NCI-H1105 (cell line): Measurements from ENCODE around the gene RBBP8.
"Not testable (repeated sequence)": the region's sequence is repeated elsewhere in the genome, so short reads cannot be mapped to it uniquely, and the experiment has no call there.

Experiments used
- DNase-seq: peaks from one replicate; lab custom pipeline; 2025; lab: John Stamatoyannopoulos, UW

RBBP8 gene

GRCh38 chr18:22943847-22944246, 10.7 kb downstream of the RBBP8 start:
- no peak for DNase-seq

GRCh38 chr18:22946217-22946616, 13.1 kb downstream of the RBBP8 start:
- no peak for DNase-seq

GRCh38 chr18:22946846-22947245, 13.7 kb downstream of the RBBP8 start:
- DNase-seq, result no peak

- no peak for DNase-seq
These were observed 18.7 kb downstream of the RBBP8 start for GRCh38 chr18:22951823-22952222.

GRCh38 chr18:22952525-22952924, 19.4 kb downstream of the RBBP8 start:
- no peak for DNase-seq

GRCh38 chr18:22953982-22954381, 20.9 kb downstream of the RBBP8 start:
- not testable (repeated sequence) for DNase-seq

GRCh38 chr18:22956226-22956625, 23.1 kb downstream of the RBBP8 start:
- no peak for DNase-seq

- no peak for DNase-seq
These were observed 28.0 kb downstream of the RBBP8 start for GRCh38 chr18:22961156-22961555.

GRCh38 chr18:22962004-22962403, 28.9 kb downstream of the RBBP8 start:
- no peak for DNase-seq

GRCh38 chr18:22964116-22964515, 31.0 kb downstream of the RBBP8 start:
- DNase-seq, result no peak

- DNase-seq, result no peak
These were observed 31.6 kb downstream of the RBBP8 start for GRCh38 chr18:22964722-22965121.

GRCh38 chr18:22971038-22971437, 37.9 kb downstream of the RBBP8 start:
- no peak for DNase-seq

GRCh38 chr18:22974001-22974400, 40.9 kb downstream of the RBBP8 start:
- no peak for DNase-seq

GRCh38 chr18:22974707-22975106, 41.6 kb downstream of the RBBP8 start:
- no peak for DNase-seq

GRCh38 chr18:22975508-22975907, 42.4 kb downstream of the RBBP8 start:
- DNase-seq, result no peak

- no peak for DNase-seq
These were observed 44.9 kb downstream of the RBBP8 start for GRCh38 chr18:22977847-22978701.

GRCh38 chr18:22980394-22980793, 47.3 kb downstream of the RBBP8 start:
- no peak for DNase-seq

GRCh38 chr18:22981274-22982133, 48.4 kb downstream of the RBBP8 start:
- no peak for DNase-seq

- DNase-seq, result no peak
These were observed 50.0 kb downstream of the RBBP8 start for GRCh38 chr18:22983175-22983574.

- no peak for DNase-seq
These were observed 52.1 kb downstream of the RBBP8 start for GRCh38 chr18:22985250-22985649.

- DNase-seq, result no peak
These were observed 54.5 kb downstream of the RBBP8 start for GRCh38 chr18:22987547-22988189.

- DNase-seq, result no peak
These were observed 55.1 kb downstream of the RBBP8 start for GRCh38 chr18:22988208-22988607.

GRCh38 chr18:22998344-22998743, 65.2 kb downstream of the RBBP8 start:
- DNase-seq, result no peak
